Nephron progenitor cell (in vitro differentiated cells): ENCODE data around the gene CHKA.

Source experiments
- DNase-seq: peaks from one replicate; pipeline ENCODE4 v3.0.0; 2021
- H3K27ac Mint-ChIP-seq: 2 replicates; pipeline ENCODE4 v1.8.0; 2021; ENCODE audit warnings: mild to moderate bottlenecking, moderate library complexity, mixed read lengths
- H3K27me3 Mint-ChIP-seq: 2 replicates; pipeline ENCODE4 v1.8.0; 2021; ENCODE audit warnings: mild to moderate bottlenecking, low read depth, mixed read lengths; ENCODE audit not compliant: poor library complexity
- H3K36me3 Mint-ChIP-seq: 2 replicates; pipeline ENCODE4 v1.8.0; 2021; ENCODE audit warnings: low read depth, mixed read lengths
- H3K4me1 Mint-ChIP-seq: 2 replicates; pipeline ENCODE4 v1.8.0; 2021; ENCODE audit warnings: mixed read lengths
- H3K4me3 Mint-ChIP-seq: 2 replicates; pipeline ENCODE4 v1.8.0; 2021; ENCODE audit warnings: mild to moderate bottlenecking, moderate library complexity, mixed read lengths
- H3K9me3 Mint-ChIP-seq: 2 replicates; pipeline ENCODE4 v1.8.0; 2021; ENCODE audit warnings: mild to moderate bottlenecking, moderate library complexity, mixed read lengths
- TF ChIP-seq, protein P1 (sequence below): fragments of 200-600 bp; sonication (generic); IDR thresholded peaks from 2 replicates; pipeline ENCODE4 v1.5.0; 2021; ENCODE audit warnings: antibody characterized with exemption

The CHKA gene

DNA sequence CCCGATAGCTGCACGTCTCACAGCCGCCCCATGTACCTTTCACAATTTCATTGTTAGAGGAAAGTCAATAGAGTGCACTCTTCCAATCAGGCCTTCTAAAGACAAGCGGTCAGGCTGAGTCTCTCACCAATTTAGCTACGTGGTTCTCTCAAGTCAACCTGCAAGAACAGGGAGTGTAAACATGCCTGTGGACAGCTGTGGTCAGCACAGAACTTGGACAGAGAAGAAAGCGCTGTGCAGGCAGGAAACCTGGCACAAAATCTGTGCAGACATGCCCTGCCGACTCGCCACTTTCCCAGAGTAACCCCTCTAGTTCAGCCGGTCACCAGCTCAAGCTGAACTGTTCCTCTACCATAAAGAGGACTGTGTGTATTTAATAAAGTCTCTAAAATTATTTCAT, 39.5 kb downstream of the CHKA start:
- no peaks in the 10 kb centered on the region for H3K27me3 Mint-ChIP-seq
- TF ChIP-seq, protein P1, sequence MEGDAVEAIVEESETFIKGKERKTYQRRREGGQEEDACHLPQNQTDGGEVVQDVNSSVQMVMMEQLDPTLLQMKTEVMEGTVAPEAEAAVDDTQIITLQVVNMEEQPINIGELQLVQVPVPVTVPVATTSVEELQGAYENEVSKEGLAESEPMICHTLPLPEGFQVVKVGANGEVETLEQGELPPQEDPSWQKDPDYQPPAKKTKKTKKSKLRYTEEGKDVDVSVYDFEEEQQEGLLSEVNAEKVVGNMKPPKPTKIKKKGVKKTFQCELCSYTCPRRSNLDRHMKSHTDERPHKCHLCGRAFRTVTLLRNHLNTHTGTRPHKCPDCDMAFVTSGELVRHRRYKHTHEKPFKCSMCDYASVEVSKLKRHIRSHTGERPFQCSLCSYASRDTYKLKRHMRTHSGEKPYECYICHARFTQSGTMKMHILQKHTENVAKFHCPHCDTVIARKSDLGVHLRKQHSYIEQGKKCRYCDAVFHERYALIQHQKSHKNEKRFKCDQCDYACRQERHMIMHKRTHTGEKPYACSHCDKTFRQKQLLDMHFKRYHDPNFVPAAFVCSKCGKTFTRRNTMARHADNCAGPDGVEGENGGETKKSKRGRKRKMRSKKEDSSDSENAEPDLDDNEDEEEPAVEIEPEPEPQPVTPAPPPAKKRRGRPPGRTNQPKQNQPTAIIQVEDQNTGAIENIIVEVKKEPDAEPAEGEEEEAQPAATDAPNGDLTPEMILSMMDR, result no peak
- peaks cover 22% of the 10 kb centered on the region for H3K4me1 Mint-ChIP-seq
- no peak for DNase-seq
- H3K36me3 Mint-ChIP-seq, result peaks cover 32% of the 10 kb centered on the region
- peak overlapping the region; percentile 97 for H3K27ac Mint-ChIP-seq
- no peak overlapping the region for H3K4me3 Mint-ChIP-seq
- H3K9me3 Mint-ChIP-seq, result no peaks in the 10 kb centered on the region

DNA sequence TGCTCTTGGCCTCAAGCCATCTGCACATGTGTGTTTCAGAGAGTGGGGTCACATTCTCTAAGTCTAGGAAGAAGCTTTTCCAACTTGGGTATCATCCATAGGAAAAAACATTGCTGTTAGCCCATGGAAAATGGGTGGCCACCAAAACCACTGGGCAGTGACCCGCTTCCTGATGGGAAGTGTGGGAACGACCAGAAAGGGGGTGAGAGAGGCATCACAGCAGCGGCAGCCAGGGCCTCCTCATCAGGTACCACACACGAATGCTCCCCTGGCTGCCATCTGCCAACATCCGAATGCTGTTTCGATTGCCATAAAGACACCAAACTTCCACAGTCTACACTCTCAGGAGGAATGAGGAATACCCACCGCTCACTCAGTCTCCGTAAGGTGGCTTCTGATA, 40.3 kb downstream of the CHKA start:
- H3K9me3 Mint-ChIP-seq, result no peaks in the 10 kb centered on the region
- H3K4me1 Mint-ChIP-seq, result peaks cover 22% of the 10 kb centered on the region
- H3K36me3 Mint-ChIP-seq, result peaks cover 29% of the 10 kb centered on the region
- no peak for DNase-seq
- TF ChIP-seq, protein P1, result no peak
- peak overlapping the region; percentile 34 for H3K27ac Mint-ChIP-seq
- H3K27me3 Mint-ChIP-seq, result no peaks in the 10 kb centered on the region
- no peak overlapping the region for H3K4me3 Mint-ChIP-seq

DNA sequence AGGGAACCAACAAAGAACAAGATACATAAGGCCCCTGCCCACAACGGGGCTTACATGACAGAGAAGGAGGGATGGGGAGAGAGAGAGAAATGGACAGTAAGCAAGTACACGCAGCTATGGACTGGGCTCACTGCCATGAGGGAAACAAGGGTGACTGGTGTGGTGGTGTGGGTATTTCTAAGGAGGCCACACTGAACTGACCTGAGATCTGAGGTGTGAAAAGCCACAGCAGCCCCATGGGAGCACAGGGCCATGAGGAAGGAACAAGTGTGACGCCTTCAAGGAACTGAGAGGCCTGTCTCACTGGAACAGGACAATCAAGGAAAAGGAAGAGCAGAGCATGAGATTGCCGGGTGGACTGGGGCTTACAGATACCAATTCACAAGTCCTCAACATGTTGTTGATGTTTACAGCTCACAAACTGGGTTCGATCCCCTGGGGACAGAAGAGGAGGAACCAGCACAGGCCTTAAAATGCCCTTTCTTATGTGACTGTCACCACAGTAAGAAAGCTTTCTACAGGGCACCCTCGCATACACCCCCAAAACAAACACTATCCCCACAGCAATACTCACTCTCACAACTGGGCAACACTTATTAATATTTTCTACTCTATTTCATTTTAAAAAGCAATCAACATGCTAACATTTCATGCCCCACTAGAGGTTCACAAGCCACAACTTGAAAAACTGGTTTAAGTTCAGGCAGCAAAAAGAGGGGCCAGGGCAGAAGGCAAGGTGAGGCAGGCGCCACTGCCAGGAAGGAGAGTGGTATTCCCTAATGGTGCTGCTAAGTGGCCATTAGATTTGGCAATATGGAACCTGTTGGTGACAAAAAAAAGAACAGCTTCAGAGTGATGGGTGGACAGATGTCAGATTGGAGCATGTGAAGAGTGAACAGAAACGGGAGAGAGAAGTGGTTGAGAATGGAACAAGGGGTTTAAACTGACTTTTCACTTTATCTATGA, 43.3 kb downstream of the CHKA start:
- no peaks in the 10 kb centered on the region for H3K9me3 Mint-ChIP-seq
- TF ChIP-seq, protein P1, result no peak
- H3K36me3 Mint-ChIP-seq, result peaks cover 35% of the 10 kb centered on the region
- H3K4me3 Mint-ChIP-seq, result no peak overlapping the region
- H3K27ac Mint-ChIP-seq, result peak overlapping the region; percentile 82
- DNase-seq, result no peak
- peaks cover 20% of the 10 kb centered on the region for H3K4me1 Mint-ChIP-seq
- no peaks in the 10 kb centered on the region for H3K27me3 Mint-ChIP-seq

DNA sequence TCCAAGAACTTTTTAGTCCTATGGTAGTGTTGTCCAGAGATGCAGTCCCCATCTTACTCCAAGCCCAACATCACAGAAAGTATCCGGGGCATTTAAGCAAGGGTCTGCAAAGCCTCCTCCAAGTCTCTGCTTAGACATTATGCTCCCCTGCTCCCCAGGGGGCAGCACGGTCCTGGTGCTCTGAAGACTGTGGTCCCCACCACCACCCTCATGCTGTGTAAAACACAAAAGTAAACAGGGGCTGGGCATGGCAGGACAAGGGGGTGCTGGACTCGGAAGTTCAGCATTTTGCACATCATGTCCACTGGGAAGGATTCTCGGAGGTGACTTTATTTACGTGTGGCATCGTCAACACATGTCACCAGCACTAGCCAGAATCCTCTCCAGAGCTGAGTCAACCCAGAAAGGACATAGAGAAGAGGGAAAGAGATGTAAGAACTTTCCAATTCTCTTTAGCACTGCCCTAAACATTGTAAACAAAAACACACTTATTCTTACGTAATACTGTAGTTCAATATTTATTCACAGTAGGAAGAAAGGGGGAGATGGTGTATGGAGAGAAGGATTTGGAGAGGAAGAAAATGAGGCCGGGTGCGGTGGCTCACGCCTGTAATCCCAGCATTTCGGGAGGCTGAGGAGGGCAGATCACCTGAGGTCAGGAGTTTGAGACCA, 44.7 kb downstream of the CHKA start:
- Mint-ChIP-seq H3K4me1 (peaks cover 6% of the 10 kb centered on the region), H3K36me3 (peaks cover 39% of the 10 kb centered on the region), H3K27me3 (no peaks in the 10 kb centered on the region), H3K9me3 (no peaks in the 10 kb centered on the region), H3K4me3 (no peak overlapping the region), H3K27ac (peak overlapping the region; percentile 62)
- no peak for DNase-seq
- TF ChIP-seq, protein P1, result no peak

DNA sequence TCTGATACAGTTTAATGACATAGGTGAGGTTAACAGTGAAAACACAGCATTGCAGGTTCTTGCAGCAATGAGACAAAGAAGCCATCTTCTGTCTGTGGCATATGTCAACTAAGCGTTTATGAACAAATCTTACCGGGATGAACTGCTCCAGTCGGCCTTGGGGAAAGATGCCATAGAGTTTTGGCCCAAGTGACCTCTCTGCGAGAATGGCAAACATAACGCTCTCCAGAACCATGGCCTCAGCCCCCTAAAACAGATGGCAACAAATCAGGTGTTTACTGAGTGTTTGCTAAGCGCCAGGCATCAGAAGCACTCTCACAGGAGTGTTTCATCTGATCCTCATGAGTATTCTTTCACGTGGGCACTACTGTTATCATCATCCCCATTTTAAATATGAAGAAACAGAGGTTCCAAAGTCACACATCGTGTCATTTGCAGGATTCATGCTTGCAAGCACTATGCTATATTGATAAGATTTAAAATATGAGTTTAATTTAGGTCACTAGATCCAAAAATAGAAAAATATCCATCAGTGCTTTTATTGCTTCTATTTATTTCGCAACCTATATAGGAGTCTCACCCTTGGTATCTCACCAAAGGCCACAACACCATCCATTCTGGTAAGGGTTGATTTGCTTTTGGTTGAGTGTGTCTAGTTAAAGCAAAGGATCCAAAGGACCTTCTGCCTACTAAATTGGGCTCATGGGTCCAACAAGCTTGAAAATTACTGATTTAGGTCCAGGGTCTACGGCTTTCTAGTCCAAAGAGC, 46.4 kb downstream of the CHKA start:
- Mint-ChIP-seq H3K4me3 (no peak overlapping the region), H3K4me1 (peaks cover 5% of the 10 kb centered on the region), H3K36me3 (peaks cover 44% of the 10 kb centered on the region), H3K27me3 (peaks cover 2% of the 10 kb centered on the region), H3K27ac (no peak overlapping the region), H3K9me3 (no peaks in the 10 kb centered on the region)
- TF ChIP-seq, protein P1, result no peak
- no peak for DNase-seq
